Brain pericyte (primary cell): ENCODE data around the gene EFCAB12.
"Not testable (repeated sequence)": the region's sequence is repeated elsewhere in the genome, so short reads cannot be mapped to it uniquely, and the experiment has no call there.

Experiments used
- DNase-seq: peaks from one replicate; pipeline ENCODE4 v3.0.0-alpha.2; 2012; ENCODE audit warnings: low read depth, low spot score

EFCAB12 gene

GRCh38 chr3:129393760-129394564 lies 34.5 kb downstream of the EFCAB12 start:
- DNase-seq: not testable (repeated sequence)

GRCh38 chr3:129393271-129393670 lies 35.2 kb downstream of the EFCAB12 start:
- DNase-seq: no peak

GRCh38 chr3:129392106-129392887 lies 36.1 kb downstream of the EFCAB12 start:
- not testable (repeated sequence) for DNase-seq

GRCh38 chr3:129391583-129391982 lies 36.9 kb downstream of the EFCAB12 start:
- DNase-seq: not testable (repeated sequence)

- no peak for DNase-seq
Observed at GRCh38 chr3:129389572-129389937, 38.9 kb downstream of the EFCAB12 start.

- DNase-seq: not testable (repeated sequence)
Observed at GRCh38 chr3:129388791-129389571, 39.5 kb downstream of the EFCAB12 start.

- no peak for DNase-seq
Observed at GRCh38 chr3:129387487-129387886, 40.9 kb downstream of the EFCAB12 start.

GRCh38 chr3:129386984-129387383 lies 41.5 kb downstream of the EFCAB12 start:
- DNase-seq: no peak

- DNase-seq: not testable (repeated sequence)
Observed at GRCh38 chr3:129385507-129385906, 42.9 kb downstream of the EFCAB12 start.

- DNase-seq: no peak
Observed at GRCh38 chr3:129384594-129385323, 43.7 kb downstream of the EFCAB12 start.

- not testable (repeated sequence) for DNase-seq
Observed at GRCh38 chr3:129384103-129384502, 44.3 kb downstream of the EFCAB12 start.

- no peak for DNase-seq
Observed at GRCh38 chr3:129383292-129383860, 45.1 kb downstream of the EFCAB12 start.

GRCh38 chr3:129382366-129382765 lies 46.1 kb downstream of the EFCAB12 start:
- DNase-seq: no peak

GRCh38 chr3:129379582-129380358 lies 48.7 kb downstream of the EFCAB12 start:
- DNase-seq: no peak

- DNase-seq: no peak
Observed at GRCh38 chr3:129378949-129379348, 49.5 kb downstream of the EFCAB12 start.

- DNase-seq: no peak
Observed at GRCh38 chr3:129377615-129378014, 50.8 kb downstream of the EFCAB12 start.

- DNase-seq: no peak
Observed at GRCh38 chr3:129375099-129375498, 53.3 kb downstream of the EFCAB12 start.

- no peak for DNase-seq
Observed at GRCh38 chr3:129371041-129371826, 57.2 kb downstream of the EFCAB12 start.

- no peak for DNase-seq
Observed at GRCh38 chr3:129370248-129370964, 58.0 kb downstream of the EFCAB12 start.
